Endothelial cell of umbilical vein (primary cell): ENCODE results near the gene TPD52L2. TPM values are rescaled to one million over a fixed set of nuclear protein-coding genes. Genes with fewer than 3 reads are reported as not detected.
A peak's percentile ranks its signal among the peaks of the same experiment; 100 is the strongest.

Source experiments
- BruUV-seq: library from RNA; stranded (reverse); fragments of 400-500 nt; replicated peaks from 2 replicates; lab custom pipeline; 2021; lab: Mats Ljungman, UMichigan
- CTCF ChIA-PET: fragments of 300-600, 350-600 bp; sonication (Branson Sonifier 250); formaldehyde crosslinking; loops from one replicate; lab custom pipeline; 2021; ENCODE audit warnings: antibody characterized with exemption, inconsistent platforms; lab: Charles Lee
- POLR2A ChIA-PET: fragments of 300-600, 350-600 bp; sonication (Branson Sonifier 250); formaldehyde crosslinking; loops from one replicate; lab custom pipeline; 2021; ENCODE audit warnings: antibody characterized with exemption, inconsistent platforms; lab: Charles Lee
- DNase-seq: peaks from one replicate; pipeline ENCODE4 v3.0.0-alpha.2; 2011; ENCODE audit warnings: low read depth, low spot score
- FAIRE-seq: peaks from 2 replicates; lab custom pipeline; 2011; peaks lifted over from hg19 to GRCh38; lab: Jason Lieb, UNC
- H2AFZ ChIP-seq: 2 replicates; pipeline ENCODE4 v1.6.0; 2012; ENCODE audit warnings: low read depth, low read length, control low read depth, inconsistent platforms
- H3K27ac ChIP-seq: 2 replicates; pipeline ENCODE4 v1.5.1; 2011; ENCODE audit warnings: low read depth, mild to moderate bottlenecking, control low read depth, low read length, moderate library complexity; ENCODE audit not compliant: insufficient read depth
- H3K27me3 ChIP-seq, 2 experiments: 2 replicates each; pipeline versions ENCODE4 v1.6.0 to v1.6.1; 2011; ENCODE audit warnings: low read length in 2 of 2, mixed read lengths in 1 of 2; ENCODE audit not compliant: control insufficient read depth in 2 of 2, insufficient read depth in 2 of 2
- H3K36me3 ChIP-seq, 2 experiments: 2 replicates in 1 of 2; 3 replicates in 1 of 2; pipeline ENCODE4 v1.5.1; 2011; ENCODE audit warnings: low read length in 2 of 2, mild to moderate bottlenecking in 1 of 2, moderate library complexity in 1 of 2; ENCODE audit not compliant: control insufficient read depth in 2 of 2, insufficient read depth in 2 of 2; ENCODE audit errors: extremely low read depth in 1 of 2
- H3K4me1 ChIP-seq: 3 replicates; pipeline ENCODE4 v1.5.1; 2011; ENCODE audit warnings: mild to moderate bottlenecking, low read length; ENCODE audit not compliant: control insufficient read depth, insufficient read depth; ENCODE audit errors: extremely low read depth
- H3K4me2 ChIP-seq: 2 replicates; pipeline ENCODE4 v1.6.1; 2011; ENCODE audit warnings: low read length, control low read depth, mixed read lengths; ENCODE audit not compliant: insufficient read depth
- H3K4me3 ChIP-seq, 3 experiments: fragments of 200-600 bp in 1 of 3; sonication (generic), shearing (Covaris generic) in 1 of 3; replicated peaks in 1 of 3; 2 replicates each; pipeline ENCODE4 v1.5.1; 2011 to 2016; ENCODE audit warnings: control low read depth in 3 of 3, low read length in 3 of 3, mild to moderate bottlenecking in 2 of 3, inconsistent platforms in 1 of 3, low read depth in 1 of 3, moderate library complexity in 1 of 3; ENCODE audit not compliant: insufficient read depth in 1 of 3
- H3K79me2 ChIP-seq: 2 replicates; pipeline ENCODE4 v1.6.0; 2012; ENCODE audit warnings: low read length, inconsistent platforms; ENCODE audit not compliant: control insufficient read depth, insufficient read depth
- H3K9ac ChIP-seq: replicated peaks from 2 replicates; pipeline ENCODE3; 2011; ENCODE audit warnings: low read length, control low read depth; ENCODE audit not compliant: insufficient read depth; ENCODE audit errors: extremely low read depth
- H3K9me1 ChIP-seq: replicated peaks from 3 replicates; pipeline ENCODE4 v1.6.0; 2011; ENCODE audit warnings: mild to moderate bottlenecking, low read length; ENCODE audit not compliant: control insufficient read depth, insufficient read depth; ENCODE audit errors: extremely low read depth
- H3K9me3 ChIP-seq: replicated peaks from 2 replicates; pipeline ENCODE4 v1.5.1; 2012; ENCODE audit warnings: low read length, inconsistent platforms; ENCODE audit not compliant: control insufficient read depth, insufficient read depth
- H4K20me1 ChIP-seq: replicated peaks from 2 replicates; pipeline ENCODE3; 2011; ENCODE audit warnings: mild to moderate bottlenecking, low read length; ENCODE audit not compliant: control insufficient read depth, insufficient read depth; ENCODE audit errors: extremely low read depth
- EZH2 ChIP-seq: IDR thresholded peaks from 2 replicates; pipeline ENCODE4 v1.6.1; 2012; ENCODE audit warnings: borderline replicate concordance, low read depth, mild to moderate bottlenecking, moderate library complexity, low read length, inconsistent platforms; ENCODE audit not compliant: severe bottlenecking
- FOS ChIP-seq: IDR thresholded peaks from 2 replicates; pipeline ENCODE4 v1.6.1; 2011; ENCODE audit warnings: mild to moderate bottlenecking, low read length, moderate library complexity, borderline replicate concordance; ENCODE audit not compliant: insufficient read depth
- GATA2 ChIP-seq: IDR thresholded peaks from 2 replicates; pipeline ENCODE4 v1.7.0; 2011; ENCODE audit warnings: low read depth, mild to moderate bottlenecking, moderate library complexity, mixed read lengths, low read length; ENCODE audit not compliant: insufficient read length, insufficient read depth
- JUN ChIP-seq: IDR thresholded peaks from 2 replicates; pipeline ENCODE4 v1.6.1; 2011; ENCODE audit warnings: borderline replicate concordance, low read depth; ENCODE audit not compliant: insufficient read length, insufficient read depth
- MYC ChIP-seq: IDR thresholded peaks from one replicate; pipeline ENCODE4 v1.6.1; 2011; ENCODE audit warnings: mild to moderate bottlenecking, low read depth, low read length
- POLR2A ChIP-seq: IDR thresholded peaks from 2 replicates; pipeline ENCODE4 v1.6.1; 2012; ENCODE audit warnings: low read depth, mild to moderate bottlenecking, control low read depth, low read length
- POLR2AphosphoS5 ChIP-seq: IDR thresholded peaks from 2 replicates; pipeline ENCODE4 v1.6.1; 2012; ENCODE audit warnings: low read depth, mild to moderate bottlenecking, control low read depth, low read length, moderate library complexity; ENCODE audit not compliant: insufficient read depth
- dilution Hi-C: fragments of 300-500 bp; cut with MboI; formaldehyde crosslinking; loops from one replicate; pipeline ENCODE4 v1.15.0; 2019; ENCODE audit warnings: low sequenced_read_pairs; ENCODE audit not compliant: extremely low pct_ligation_motif_present
- intact Hi-C: fragments of 100-400 bp; cut with micrococcal nuclease; formaldehyde crosslinking; loops from one replicate; pipeline ENCODE4 v1.10.0; 2022
- polyA plus RNA-seq, 4 experiments: library from polyadenylated mRNA; depleted of rRNA in 3 of 4; stranded (reverse) in 3 of 4; unstranded in 1 of 4; fragments of >200 nt; gene quantifications; 2 replicates each; pipeline versions ENCODE4 v1.2.1 to v1.2.3, GENCODE V29; 2011 to 2012; ENCODE audit warnings: missing spikeins in 1 of 4
- total RNA-seq: library from RNA; stranded (reverse); gene quantifications from 2 replicates; pipeline ENCODE4 v1.2.3, GENCODE V29; 2021
- TF ChIP-seq, protein P1 (sequence below): IDR thresholded peaks from 2 replicates; pipeline ENCODE4 v1.6.1; 2011; ENCODE audit not compliant: insufficient read depth, insufficient read length

TPD52L2 gene
- total and polyA plus RNA-seq, 2 donors (not counting 3 experiments of a cell fraction or from before 2014, with no cell fraction given): 123 to 142 TPM

DNA sequence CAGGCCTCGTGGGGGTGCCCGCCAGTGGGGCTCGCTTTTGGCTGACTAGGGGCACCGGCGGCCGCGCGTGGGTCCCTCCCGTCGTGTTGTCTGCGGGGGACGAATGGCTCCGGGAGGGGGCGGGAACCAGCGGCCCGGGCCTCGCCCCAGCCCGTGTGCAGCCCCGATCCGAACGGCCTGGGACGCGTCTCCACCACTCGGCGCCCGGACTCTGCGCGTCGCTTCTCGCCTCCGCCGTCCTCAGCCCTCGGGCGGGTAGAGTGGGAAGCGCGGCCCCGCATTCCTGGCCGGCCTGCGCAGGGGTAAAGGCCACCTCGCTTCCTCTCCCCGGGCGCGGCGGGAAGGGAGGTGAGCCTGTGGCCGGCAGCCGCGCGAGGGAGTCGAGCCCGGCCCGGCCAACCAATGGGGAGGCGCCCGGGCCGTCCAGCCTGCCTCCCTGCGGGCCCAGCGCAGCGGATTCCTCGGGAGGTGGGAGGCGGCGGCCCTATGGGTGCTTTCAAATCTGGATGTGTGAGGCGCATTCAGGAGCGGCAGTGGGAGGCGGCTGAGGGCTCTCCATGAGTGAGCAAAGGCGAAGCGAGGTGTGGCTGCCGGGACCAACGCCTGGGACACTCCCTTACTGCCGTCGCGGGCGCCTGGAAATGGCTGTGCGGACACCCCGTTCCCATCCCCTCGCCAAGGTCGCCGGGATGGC, 32.9 kb upstream of the TPD52L2 start:
- TF ChIP-seq MYC: no peak
- peak; percentile 63 for TF ChIP-seq EZH2
- no peak for TF ChIP-seq JUN
- no peak for TF ChIP-seq GATA2
- no peak for TF ChIP-seq FOS
- no peak for TF ChIP-seq POLR2A
- TF ChIP-seq, protein P1, sequence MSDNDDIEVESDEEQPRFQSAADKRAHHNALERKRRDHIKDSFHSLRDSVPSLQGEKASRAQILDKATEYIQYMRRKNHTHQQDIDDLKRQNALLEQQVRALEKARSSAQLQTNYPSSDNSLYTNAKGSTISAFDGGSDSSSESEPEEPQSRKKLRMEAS: no peak
- no peak for TF ChIP-seq POLR2AphosphoS5
- Histone ChIP-seq H3K36me3 (no peaks in the 10 kb centered on the region), H3K9me3 (no peaks in the 10 kb centered on the region), H3K9ac (no peak overlapping the region), H3K9me1 (no peaks in the 10 kb centered on the region), H3K4me3 (peak overlapping the region in 1 of 3 experiments; percentile 36), H3K27me3 (peaks cover 16 to 32% of the 10 kb centered on the region in 2 experiments), H4K20me1 (no peaks in the 10 kb centered on the region), H3K27ac (no peak overlapping the region), H3K4me1 (peaks cover 7% of the 10 kb centered on the region), H3K79me2 (no peaks in the 10 kb centered on the region), H3K4me2 (peak overlapping the region; percentile 21), H2AFZ (peak overlapping the region; percentile 38)
- intact Hi-C loops: loop anchor here (1.0 kb wide), 1 partner anchor 14 kb away; no protein-coding TSS in a partner anchor
- CTCF ChIA-PET: no interaction called here
- BruUV-seq: no TSS peak
- POLR2A ChIA-PET: no interaction called here
- FAIRE-seq (no peak), DNase-seq (no peak)
- dilution Hi-C loops: no loop called here
